HCT116 (cell line): ENCODE data around the gene KLRF2. TPM values are rescaled to one million over a fixed set of nuclear protein-coding genes. Genes with fewer than 3 reads are reported as not detected.

Experiments used
- ATAC-seq: fragments of 200-7000 bp; cut with Tn5 transposase; 2 replicates; pipeline ENCODE4 v1.9.1; 2020; ENCODE audit warnings: mild to moderate bottlenecking, moderate library complexity
- BruUV-seq: library from RNA; stranded (reverse); fragments of 400-500 nt; replicated peaks from 2 replicates; lab custom pipeline; 2021; lab: Mats Ljungman, UMichigan
- CTCF ChIA-PET: fragments of 300-600 bp; sonication (Branson Sonifier 250); formaldehyde crosslinking; loops from one replicate; lab custom pipeline; 2021; ENCODE audit warnings: antibody characterized with exemption; lab: Charles Lee
- POLR2A ChIA-PET: fragments of 300-600, 350-600 bp; sonication (Branson Sonifier 250); formaldehyde crosslinking; loops from one replicate; lab custom pipeline; 2021; ENCODE audit warnings: antibody characterized with exemption; lab: Charles Lee
- RAD21 ChIA-PET, 2 experiments: fragments of 300-600 bp; sonication (Branson Sonifier 250); formaldehyde crosslinking; loops; one replicate each; lab custom pipeline; 2023; ENCODE audit warnings: low total read pairs in 2 of 2; ENCODE audit not compliant: uncharacterized antibody in 2 of 2, unreplicated experiment in 2 of 2, low non-redundant PET in 1 of 2; lab: Charles Lee
- DNase-seq: peaks from one replicate; pipeline ENCODE4 v3.0.0-alpha.2; 2010; ENCODE audit warnings: low read depth, low spot score
- H2AFZ ChIP-seq: fragments of 200-600 bp; shearing (Covaris generic), sonication (generic); 2 replicates; pipeline ENCODE4 v1.6.1; 2017; ENCODE audit warnings: low read depth, mixed run types, mixed read lengths, antibody characterized with exemption, low read length; ENCODE audit not compliant: poor library complexity, severe bottlenecking
- H3K27ac ChIP-seq: 2 replicates; pipeline ENCODE4 v1.5.1; 2012; ENCODE audit warnings: low read depth, low read length
- H3K27me3 ChIP-seq: fragments of 200-600 bp; sonication (generic); 2 replicates; pipeline ENCODE4 v1.6.1; 2016; ENCODE audit warnings: mixed run types, low read length, mixed read lengths; ENCODE audit not compliant: insufficient read depth
- H3K36me3 ChIP-seq, 2 experiments: fragments of 200-500 bp in 1 of 2; fragments of 200-600 bp in 1 of 2; sonication (Bioruptor generic) in 1 of 2; sonication (generic) in 1 of 2; 2 replicates each; pipeline versions ENCODE4 v1.5.1 to v1.6.1; 2014 to 2016; ENCODE audit warnings: low read length in 2 of 2, inconsistent platforms in 1 of 2, mixed read lengths in 1 of 2, mixed run types in 1 of 2; ENCODE audit not compliant: insufficient read depth in 2 of 2, control insufficient read depth in 1 of 2
- H3K4me1 ChIP-seq, 2 experiments: fragments of 200-600 bp in 1 of 2; sonication (generic) in 1 of 2; 2 replicates each; pipeline versions ENCODE4 v1.5.1 to v1.6.1; 2012 to 2017; ENCODE audit warnings: low read length in 2 of 2, inconsistent platforms in 1 of 2, mild to moderate bottlenecking in 1 of 2, mixed read lengths in 1 of 2, mixed run types in 1 of 2, moderate library complexity in 1 of 2; ENCODE audit not compliant: insufficient read depth in 2 of 2, control insufficient read depth in 1 of 2
- H3K4me2 ChIP-seq: fragments of 200-600 bp; sonication (generic); 2 replicates; pipeline ENCODE4 v1.6.1; 2017; ENCODE audit warnings: mixed run types, low read length, mixed read lengths
- H3K4me3 ChIP-seq, 2 experiments: fragments of 200-600 bp in 1 of 2; sonication (generic) in 1 of 2; replicated peaks in 1 of 2; 2 replicates each; pipeline ENCODE4 v1.5.1; 2011 to 2016; ENCODE audit warnings: low read length in 2 of 2, control low read depth in 1 of 2, low read depth in 1 of 2, mild to moderate bottlenecking in 1 of 2, mixed read lengths in 1 of 2, mixed run types in 1 of 2
- H3K79me2 ChIP-seq: fragments of 200-600 bp; sonication (generic); 2 replicates; pipeline ENCODE4 v1.6.1; 2017; ENCODE audit warnings: mild to moderate bottlenecking, mixed run types, low read length, moderate library complexity, mixed read lengths; ENCODE audit not compliant: insufficient read depth
- H3K9ac ChIP-seq: fragments of 200-600 bp; sonication (generic); 2 replicates; pipeline ENCODE4 v1.6.1; 2016; ENCODE audit warnings: low read length, mixed read lengths
- H3K9me2 ChIP-seq: fragments of 200-600 bp; sonication (generic), shearing (Covaris generic); 2 replicates; pipeline ENCODE4 v1.6.1; 2017; ENCODE audit warnings: mixed run types, mild to moderate bottlenecking, moderate library complexity; ENCODE audit not compliant: insufficient read depth
- H3K9me3 ChIP-seq, 2 experiments: fragments of 200-500 bp in 1 of 2; fragments of 200-600 bp in 1 of 2; sonication (Bioruptor generic) in 1 of 2; sonication (generic) in 1 of 2; 2 replicates each; pipeline ENCODE4 v1.6.1; 2014 to 2017; ENCODE audit warnings: low read length in 2 of 2, mixed read lengths in 2 of 2, inconsistent platforms in 1 of 2, low read depth in 1 of 2, mild to moderate bottlenecking in 1 of 2, mixed run types in 1 of 2, moderate library complexity in 1 of 2; ENCODE audit not compliant: control insufficient read depth in 1 of 2, insufficient read depth in 1 of 2
- H4K20me1 ChIP-seq: fragments of 200-600 bp; sonication (generic), shearing (Covaris generic); 2 replicates; pipeline ENCODE4 v1.6.1; 2017; ENCODE audit warnings: mixed run types, mild to moderate bottlenecking, moderate library complexity; ENCODE audit not compliant: insufficient read depth
- ATF3 ChIP-seq: IDR thresholded peaks from 2 replicates; pipeline ENCODE4 v1.6.1; 2012
- CBX3 ChIP-seq: IDR thresholded peaks from 2 replicates; pipeline ENCODE4 v1.6.1; 2012; ENCODE audit warnings: low read depth
- CEBPB ChIP-seq: IDR thresholded peaks from 2 replicates; pipeline ENCODE4 v1.6.1; 2012; ENCODE audit warnings: low read depth
- CTCF ChIP-seq, 3 experiments: fragments of 200-600 bp in 1 of 3; sonication (generic) in 1 of 3; IDR thresholded peaks in 2 of 3; conservative IDR thresholded peaks in 1 of 3; 2 replicates each; pipeline ENCODE4 v1.5.1; 2012 to 2017; ENCODE audit warnings: low read depth in 2 of 3, low read length in 2 of 3, antibody characterized with exemption in 1 of 3, borderline replicate concordance in 1 of 3, control low read depth in 1 of 3, mild to moderate bottlenecking in 1 of 3, mixed read lengths in 1 of 3, mixed run types in 1 of 3, moderate library complexity in 1 of 3; ENCODE audit not compliant: insufficient read depth in 1 of 3
- ELF1 ChIP-seq: IDR thresholded peaks from 2 replicates; pipeline ENCODE4 v1.6.1; 2012; ENCODE audit warnings: low read depth, borderline replicate concordance
- FOSL1 ChIP-seq: IDR thresholded peaks from 2 replicates; pipeline ENCODE4 v1.6.1; 2012; ENCODE audit warnings: low read depth
- JUND ChIP-seq: IDR thresholded peaks from 2 replicates; pipeline ENCODE4 v1.6.1; 2012
- POLR2AphosphoS5 ChIP-seq: IDR thresholded peaks from 2 replicates; pipeline ENCODE4 v1.6.1; 2011; ENCODE audit warnings: mild to moderate bottlenecking, low read depth, low read length, moderate library complexity
- SIN3A ChIP-seq: IDR thresholded peaks from 2 replicates; pipeline ENCODE4 v1.6.1; 2012; ENCODE audit warnings: low read depth
- SP1 ChIP-seq: IDR thresholded peaks from 2 replicates; pipeline ENCODE4 v1.6.1; 2012; ENCODE audit warnings: low read depth
- SRF ChIP-seq: IDR thresholded peaks from 2 replicates; pipeline ENCODE4 v1.6.1; 2012; ENCODE audit warnings: low read depth
- TCF7L2 ChIP-seq: IDR thresholded peaks from 2 replicates; pipeline ENCODE4 v1.7.0; 2011; ENCODE audit warnings: borderline replicate concordance, inconsistent platforms; ENCODE audit not compliant: insufficient read depth, insufficient read length; ENCODE audit errors: extremely low read depth
- YY1 ChIP-seq: IDR thresholded peaks from 2 replicates; pipeline ENCODE4 v1.6.1; 2011; ENCODE audit warnings: low read length, low read depth, moderate library complexity, mild to moderate bottlenecking; ENCODE audit not compliant: insufficient replicate concordance; ENCODE audit errors: extremely low read depth
- ZNF274 ChIP-seq: fragments of 200-500 bp; sonication (Bioruptor generic); IDR thresholded peaks from 2 replicates; pipeline ENCODE4 v1.6.1; 2014; ENCODE audit warnings: mild to moderate bottlenecking, low read depth, low read length, inconsistent platforms
- intact Hi-C: fragments of 100-400 bp; cut with micrococcal nuclease; formaldehyde crosslinking; loops from 2 replicates; pipeline ENCODE4 v1.10.0; 2022
- total RNA-seq: library from RNA; stranded (reverse); gene quantifications from one replicate; pipeline ENCODE4 v1.2.1, GENCODE V29; 2021; ENCODE audit not compliant: unreplicated experiment
- TF ChIP-seq, protein P1 (sequence below): IDR thresholded peaks from 2 replicates; pipeline ENCODE4 v1.6.1; 2012

The KLRF2 gene
- total RNA-seq, 1 experiment from 2014 or later = not detected

GRCh38 chr12:9843407-9843806 lies 37.9 kb upstream of the KLRF2 start:
- DNase-seq (no peak), ATAC-seq (no peak)
- Histone ChIP-seq H3K79me2 (no peaks in the 10 kb centered on the region), H3K4me1 (no peaks in the 10 kb centered on the region), H3K27me3 (peaks cover 42% of the 10 kb centered on the region), H3K9ac (no peak overlapping the region), H3K4me3 (no peak overlapping the region), H4K20me1 (no peaks in the 10 kb centered on the region), H3K9me2 (no peaks in the 10 kb centered on the region), H3K4me2 (no peak overlapping the region), H3K9me3 (no peaks in the 10 kb centered on the region), H3K27ac (no peak overlapping the region), H2AFZ (no peak overlapping the region), H3K36me3 (no peaks in the 10 kb centered on the region)
- no peak for TF ChIP-seq ELF1
- TF ChIP-seq FOSL1 = no peak
- TF ChIP-seq POLR2AphosphoS5 = no peak
- no peak for TF ChIP-seq CBX3
- no peak for TF ChIP-seq TCF7L2
- TF ChIP-seq SP1 = no peak
- no peak for TF ChIP-seq SRF
- no peak for TF ChIP-seq CEBPB
- TF ChIP-seq JUND = no peak
- TF ChIP-seq SIN3A = no peak
- TF ChIP-seq YY1 = no peak
- intact Hi-C loops = no loop called here
- no TSS peak for BruUV-seq
- RAD21 ChIA-PET = no interaction called here
- CTCF ChIA-PET = no interaction called here
- POLR2A ChIA-PET = no interaction called here

- ChIA-PET CTCF (no interaction called here), POLR2A (no interaction called here)
- no TSS peak for BruUV-seq
- no peak for TF ChIP-seq ATF3
- TF ChIP-seq YY1 = no peak
- TF ChIP-seq, protein P1, sequence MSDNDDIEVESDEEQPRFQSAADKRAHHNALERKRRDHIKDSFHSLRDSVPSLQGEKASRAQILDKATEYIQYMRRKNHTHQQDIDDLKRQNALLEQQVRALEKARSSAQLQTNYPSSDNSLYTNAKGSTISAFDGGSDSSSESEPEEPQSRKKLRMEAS = no peak
- no peak for TF ChIP-seq ZNF274
- TF ChIP-seq FOSL1 = no peak
- TF ChIP-seq ELF1 = no peak
- no peak for TF ChIP-seq CTCF (IDR thresholded peaks at IDR 0.05 in 2 of 3, conservative IDR thresholded peaks at IDR 0.05 in 1 of 3; ENCODE audit: borderline replicate concordance in 1 of 3, insufficient read depth in 1 of 3, low read depth in 2 of 3, low read length in 2 of 3)
- TF ChIP-seq SIN3A = no peak
- no peak for TF ChIP-seq JUND
- TF ChIP-seq TCF7L2 = no peak
Measured at GRCh38 chr12:9848899-9849298, 32.4 kb upstream of the KLRF2 start.

More at GRCh38 chr12:9848899-9849298, 32.4 kb upstream of the KLRF2 start:
- RAD21 ChIA-PET = no interaction called here
- Histone ChIP-seq H3K9me2 (no peaks in the 10 kb centered on the region), H3K4me1 (no peaks in the 10 kb centered on the region), H3K27me3 (peaks cover 59% of the 10 kb centered on the region), H3K27ac (no peak overlapping the region), H3K4me2 (no peak overlapping the region), H2AFZ (no peak overlapping the region), H4K20me1 (no peaks in the 10 kb centered on the region), H3K4me3 (no peak overlapping the region), H3K9ac (no peak overlapping the region), H3K36me3 (no peaks in the 10 kb centered on the region), H3K79me2 (no peaks in the 10 kb centered on the region), H3K9me3 (no peaks in the 10 kb centered on the region)
- DNase-seq = no peak
- intact Hi-C loops = no loop called here
- no peak for ATAC-seq
